Esophagus muscularis mucosa (tissue), 4 donors: ENCODE results near the gene PPIP5K2. TPM values are rescaled to one million over a fixed set of nuclear protein-coding genes. Genes with fewer than 3 reads are reported as not detected.

Experiments
- DNase-seq: peaks from one replicate; pipeline ENCODE4 v3.0.0-alpha.2; 2017; ENCODE audit errors: extremely low spot score
- H3K27ac ChIP-seq, 4 donors: fragments of 200-600 bp; sonication (generic); replicated peaks in 1 of 4; 1 replicate in 3 of 4; 2 replicates in 1 of 4; pipeline ENCODE4 v1.5.1; 2016 to 2019; ENCODE audit warnings: mild to moderate bottlenecking in 1 of 4
- H3K27me3 ChIP-seq, 4 donors: fragments of 200-600 bp; sonication (generic); one replicate each; pipeline versions ENCODE4 v1.5.1 to v1.6.0; 2016 to 2019
- H3K36me3 ChIP-seq, 4 donors: fragments of 200-600 bp; sonication (generic); one replicate each; pipeline ENCODE4 v1.5.1; 2016 to 2019
- H3K4me1 ChIP-seq, 4 donors: fragments of 200-600 bp; sonication (generic); one replicate each; pipeline ENCODE4 v1.5.1; 2016 to 2019
- H3K4me3 ChIP-seq, 4 donors: fragments of 200-600 bp; sonication (generic); 1 replicate in 2 of 4; 2 replicates in 2 of 4; pipeline ENCODE4 v1.5.1; 2016 to 2019; ENCODE audit warnings: mild to moderate bottlenecking in 4 of 4, moderate library complexity in 1 of 4
- H3K9me3 ChIP-seq, 4 donors: fragments of 200-600 bp; sonication (generic); 1 replicate in 3 of 4; 2 replicates in 1 of 4; pipeline ENCODE4 v1.5.1; 2016 to 2019
- EP300 ChIP-seq: sonication (generic); formaldehyde crosslinking; IDR thresholded peaks from one replicate; pipeline ENCODE4 v1.6.1; 2017; ENCODE audit warnings: antibody characterized with exemption
- POLR2A ChIP-seq: fragments of 450-650 bp; IDR thresholded peaks from one replicate; pipeline ENCODE4 v1.6.1; 2017; ENCODE audit warnings: antibody characterized with exemption, moderate library complexity, mild to moderate bottlenecking, low read depth
- POLR2AphosphoS5 ChIP-seq, 2 donors: sonication (generic); formaldehyde crosslinking; IDR thresholded peaks; one replicate each; pipeline ENCODE4 v1.6.1; 2017; ENCODE audit warnings: antibody characterized with exemption in 2 of 2
- WGBS: methylation state at CpG from one replicate; pipeline ENCODE4 v1.1.5; 2018; 5-methylcytosine and 5-hydroxymethylcytosine counted together
- intact Hi-C: fragments of 100-400 bp; cut with DNase I; formaldehyde crosslinking; loops from one replicate; pipeline ENCODE4 v1.15.1; 2023
- total RNA-seq, 4 donors: library from RNA; depleted of rRNA; stranded (reverse); fragments of >200 nt; gene quantifications; one replicate each; pipeline versions ENCODE4 v1.1.0 to v1.2.1, GENCODE V29; 2016
- TF ChIP-seq, protein P1 (sequence below), 3 experiments: fragments of 200-600 bp in 2 of 3; fragments of 450-650 bp in 1 of 3; sonication (generic) in 2 of 3; IDR thresholded peaks; one replicate each; pipeline ENCODE4 v1.5.1; 2017 to 2019; ENCODE audit warnings: antibody characterized with exemption in 3 of 3, mild to moderate bottlenecking in 2 of 3, moderate library complexity in 1 of 3

Gene PPIP5K2
- total RNA-seq, 4 donors from 2014 or later, result 15.6 to 21.6 (median 17.3) TPM

DNA sequence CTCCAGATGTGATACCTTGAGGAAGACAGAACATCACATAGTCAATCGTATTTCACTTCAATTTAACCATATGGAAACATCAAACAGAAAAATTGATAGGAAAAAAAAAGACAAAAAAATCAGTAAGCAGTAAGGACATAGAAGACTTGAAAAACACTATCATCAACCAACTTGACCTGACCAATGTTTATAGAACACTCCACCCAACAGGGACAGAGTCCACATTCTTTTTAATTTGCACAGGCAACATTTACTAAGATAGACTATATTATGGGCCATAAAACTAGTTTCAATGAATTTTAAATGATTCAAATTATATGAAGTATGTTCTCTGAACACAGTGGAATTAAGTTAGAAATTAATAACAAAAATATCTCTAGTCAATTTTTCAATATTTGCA lies 117.7 kb downstream of the PPIP5K2 start:
- no peak overlapping the region for H3K27ac ChIP-seq
- H3K9me3 ChIP-seq, result peaks cover 0 to 9% (median 2%) of the 10 kb centered on the region in 4 donors
- H3K36me3 ChIP-seq, result no peaks in the 10 kb centered on the region
- no peak for DNase-seq
- H3K4me3 ChIP-seq, result no peak overlapping the region
- WGBS, result 88% methylated on average over 1 of the region's 1 CpG
- H3K27me3 ChIP-seq, result no peaks in the 10 kb centered on the region
- intact Hi-C loops, result no loop called here
- peaks cover 0 to 2% (median 0%) of the 10 kb centered on the region in 4 donors for H3K4me1 ChIP-seq
- TF ChIP-seq POLR2A (no peak), POLR2AphosphoS5 (IDR thresholded peaks at IDR 0.05) (no peak), EP300 (no peak)
- TF ChIP-seq, protein P1, sequence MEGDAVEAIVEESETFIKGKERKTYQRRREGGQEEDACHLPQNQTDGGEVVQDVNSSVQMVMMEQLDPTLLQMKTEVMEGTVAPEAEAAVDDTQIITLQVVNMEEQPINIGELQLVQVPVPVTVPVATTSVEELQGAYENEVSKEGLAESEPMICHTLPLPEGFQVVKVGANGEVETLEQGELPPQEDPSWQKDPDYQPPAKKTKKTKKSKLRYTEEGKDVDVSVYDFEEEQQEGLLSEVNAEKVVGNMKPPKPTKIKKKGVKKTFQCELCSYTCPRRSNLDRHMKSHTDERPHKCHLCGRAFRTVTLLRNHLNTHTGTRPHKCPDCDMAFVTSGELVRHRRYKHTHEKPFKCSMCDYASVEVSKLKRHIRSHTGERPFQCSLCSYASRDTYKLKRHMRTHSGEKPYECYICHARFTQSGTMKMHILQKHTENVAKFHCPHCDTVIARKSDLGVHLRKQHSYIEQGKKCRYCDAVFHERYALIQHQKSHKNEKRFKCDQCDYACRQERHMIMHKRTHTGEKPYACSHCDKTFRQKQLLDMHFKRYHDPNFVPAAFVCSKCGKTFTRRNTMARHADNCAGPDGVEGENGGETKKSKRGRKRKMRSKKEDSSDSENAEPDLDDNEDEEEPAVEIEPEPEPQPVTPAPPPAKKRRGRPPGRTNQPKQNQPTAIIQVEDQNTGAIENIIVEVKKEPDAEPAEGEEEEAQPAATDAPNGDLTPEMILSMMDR (IDR thresholded peaks at IDR 0.05), result no peak

DNA sequence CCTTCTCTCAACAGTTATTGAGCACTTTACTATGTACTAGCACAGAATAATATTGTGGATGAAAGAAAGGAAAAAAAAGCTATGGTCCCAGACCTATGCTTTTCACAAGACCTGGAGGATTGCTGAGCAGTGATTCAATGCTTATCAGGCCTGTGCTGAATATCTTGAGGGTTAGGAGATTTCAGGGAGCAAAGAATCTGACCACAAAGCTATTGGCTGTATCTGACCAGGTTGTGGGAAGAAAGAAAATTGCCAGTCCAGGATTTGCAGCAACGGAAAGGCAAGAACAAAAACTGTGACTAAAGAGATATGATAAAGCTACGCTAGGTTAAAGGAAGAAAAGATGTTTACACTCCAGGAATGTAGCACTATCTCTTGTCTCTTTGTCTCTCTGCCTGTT lies 123.6 kb downstream of the PPIP5K2 start:
- 42% methylated on average over 2 of the region's 2 CpGs for WGBS
- intact Hi-C loops, result no loop called here
- DNase-seq, result no peak

GRCh38 chr5:103244398-103244797 lies 124.3 kb downstream of the PPIP5K2 start:
- TF ChIP-seq POLR2AphosphoS5 (IDR thresholded peaks at IDR 0.05), result no peak
- no peak for TF ChIP-seq EP300
- no peak for TF ChIP-seq POLR2A
- TF ChIP-seq, protein P1 (IDR thresholded peaks at IDR 0.05), result no peak
- H3K9me3 ChIP-seq, result peaks cover 0 to 4% (median 2%) of the 10 kb centered on the region in 4 donors
- H3K4me1 ChIP-seq, result peaks cover 0 to 19% (median 13%) of the 10 kb centered on the region in 4 donors
- no peaks in the 10 kb centered on the region for H3K36me3 ChIP-seq
- DNase-seq, result no peak
- H3K27me3 ChIP-seq, result no peaks in the 10 kb centered on the region
- peak overlapping the region; percentile 56 to 73 (median 64) for H3K27ac ChIP-seq
- intact Hi-C loops, result no loop called here
- peak overlapping the region in 1 of 4 donors; percentile 21 for H3K4me3 ChIP-seq

More for the DNA sequence above, 123.6 kb downstream of the PPIP5K2 start:
- no peak overlapping the region for H3K4me3 ChIP-seq
- H3K27ac ChIP-seq, result peak overlapping the region; percentile 56 to 73 (median 64)
- peaks cover 0 to 19% (median 13%) of the 10 kb centered on the region in 4 donors for H3K4me1 ChIP-seq
- peaks cover 0 to 9% (median 2%) of the 10 kb centered on the region in 4 donors for H3K9me3 ChIP-seq
- no peak for TF ChIP-seq EP300
- TF ChIP-seq POLR2AphosphoS5 (IDR thresholded peaks at IDR 0.05), result no peak
- TF ChIP-seq, protein P1 (IDR thresholded peaks at IDR 0.05), result no peak
- no peak for TF ChIP-seq POLR2A
- H3K36me3 ChIP-seq, result no peaks in the 10 kb centered on the region
- H3K27me3 ChIP-seq, result no peaks in the 10 kb centered on the region

DNA sequence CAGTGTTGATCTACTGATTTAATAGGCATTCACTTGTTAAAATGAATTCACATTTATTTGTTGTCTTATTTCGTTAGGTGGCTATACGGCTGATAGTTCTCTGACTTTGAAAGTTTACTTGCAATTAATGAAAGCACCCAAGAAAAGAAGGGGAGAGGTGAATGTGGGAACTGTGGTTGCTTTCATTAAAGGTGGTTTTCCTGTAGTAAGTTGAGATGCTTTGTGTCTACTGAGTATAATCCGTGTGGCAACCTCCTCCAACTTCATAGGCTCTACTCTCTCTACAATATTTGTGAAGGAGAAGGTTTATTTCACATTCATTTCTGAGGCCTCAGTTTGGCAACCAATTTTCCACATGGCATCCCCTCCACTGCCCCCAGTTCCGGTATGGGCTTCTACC lies 125.7 kb downstream of the PPIP5K2 start:
- H3K27ac ChIP-seq, result peak overlapping the region in 1 of 4 donors; percentile 73
- 100% methylated on average over 4 of the region's 4 CpGs for WGBS
- intact Hi-C loops, result no loop called here
- no peaks in the 10 kb centered on the region for H3K27me3 ChIP-seq
- no peak for DNase-seq
- TF ChIP-seq, protein P1 (IDR thresholded peaks at IDR 0.05), result no peak
- TF ChIP-seq POLR2AphosphoS5 (IDR thresholded peaks at IDR 0.05), result no peak
- H3K36me3 ChIP-seq, result no peaks in the 10 kb centered on the region
- peaks cover 0 to 19% (median 13%) of the 10 kb centered on the region in 4 donors for H3K4me1 ChIP-seq
- H3K4me3 ChIP-seq, result no peak overlapping the region
- peaks cover 0 to 3% (median 0%) of the 10 kb centered on the region in 4 donors for H3K9me3 ChIP-seq

DNA sequence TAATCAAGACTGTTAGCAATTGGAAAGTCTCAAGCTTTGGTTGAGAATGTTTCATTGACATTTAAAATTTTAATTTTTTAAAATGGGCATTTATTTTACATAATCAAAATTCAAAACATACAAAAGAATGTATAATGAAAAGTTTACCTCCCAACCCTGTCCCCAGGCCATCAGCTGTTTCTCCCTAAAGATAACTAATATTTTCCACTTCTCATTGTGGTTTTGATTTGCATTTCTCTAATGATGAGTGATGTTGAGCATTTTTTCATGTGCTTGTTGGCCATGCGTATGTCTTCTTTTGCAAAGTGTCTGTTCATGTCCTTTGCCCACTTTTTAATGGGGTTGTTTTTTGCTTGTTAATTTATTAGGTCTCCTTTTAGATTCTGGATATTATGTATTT lies 127.0 kb downstream of the PPIP5K2 start:
- no peaks in the 10 kb centered on the region for H3K27me3 ChIP-seq
- H3K4me1 ChIP-seq, result peaks cover 0 to 19% (median 13%) of the 10 kb centered on the region in 4 donors
- H3K27ac ChIP-seq, result no peak overlapping the region
- no peak overlapping the region for H3K4me3 ChIP-seq
- H3K36me3 ChIP-seq, result no peaks in the 10 kb centered on the region
- intact Hi-C loops, result no loop called here
- WGBS, result 92% methylated on average over 1 of the region's 1 CpG
- TF ChIP-seq POLR2A (no peak), EP300 (no peak), POLR2AphosphoS5 (IDR thresholded peaks at IDR 0.05) (no peak)
- TF ChIP-seq, protein P1 (IDR thresholded peaks at IDR 0.05), result no peak
- peaks cover 0 to 2% (median 0%) of the 10 kb centered on the region in 4 donors for H3K9me3 ChIP-seq
- no peak for DNase-seq
